ENCODE results near the gene JADE1.

JADE1 gene

GRCh38 chr4:128850252-128850651, 40.8 kb downstream of the JADE1 start:
- Histone ChIP-seq H4K5ac (ENCODE audit: low read length) (no peak overlapping the region), H3K9ac (ENCODE audit: low read length) (no peak overlapping the region), H3K4me1 (ENCODE audit: control insufficient read depth, low read depth, low read length) (no peaks in the 10 kb centered on the region), H3K23ac (ENCODE audit: low read length) (no peak overlapping the region), H3K4ac (ENCODE audit: low read depth, low read length) (no peak overlapping the region), H2BK120ac (ENCODE audit: low read depth, low read length) (no peak overlapping the region), H2BK5ac (ENCODE audit: low read length) (no peak overlapping the region), H3K4me3 (ENCODE audit: low read length) (no peak overlapping the region), H2AK5ac (ENCODE audit: low read length) (no peak overlapping the region), H3K27me3 (ENCODE audit: insufficient read depth, low read length, poor library complexity) (no peaks in the 10 kb centered on the region), H3K27ac (ENCODE audit: low read depth, low read length) (no peak overlapping the region), H3K56ac (ENCODE audit: low read length) (no peak overlapping the region), H3K79me1 (ENCODE audit: low read length) (peaks cover 8% of the 10 kb centered on the region), H2BK15ac (replicated peaks; ENCODE audit: low read depth) (no peak overlapping the region), H3K18ac (ENCODE audit: low read length) (no peak overlapping the region), H3K79me2 (ENCODE audit: control insufficient read depth, insufficient read depth, low read length) (peaks cover 9% of the 10 kb centered on the region), H3K36me3 (ENCODE audit: control insufficient read depth, insufficient read depth, low read length) (peaks cover 7% of the 10 kb centered on the region), H4K8ac (ENCODE audit: low read depth, low read length) (no peak overlapping the region), H3K4me2 (ENCODE audit: low read length) (no peak overlapping the region)
- no CpG with 5 or more reads among the region's 4 CpGs for WGBS (ENCODE audit: extremely low coverage, insufficient coverage, low lambda C conversion rate)
- DNase-seq: no peak

GRCh38 chr4:128853741-128854140, 44.2 kb downstream of the JADE1 start:
- H3K4ac ChIP-seq (ENCODE audit: low read depth, low read length): no peak overlapping the region
- H3K4me2 ChIP-seq (ENCODE audit: low read length): no peak overlapping the region
- peak; percentile 61 for DNase-seq
- H3K4me1 ChIP-seq (ENCODE audit: control insufficient read depth, low read depth, low read length): no peaks in the 10 kb centered on the region
- no peak overlapping the region for H3K4me3 ChIP-seq (ENCODE audit: low read length)
- H4K5ac ChIP-seq (ENCODE audit: low read length): no peak overlapping the region
- H2BK120ac ChIP-seq (ENCODE audit: low read depth, low read length): no peak overlapping the region
- no peaks in the 10 kb centered on the region for H3K27me3 ChIP-seq (ENCODE audit: insufficient read depth, low read length, poor library complexity)
- peaks cover 7% of the 10 kb centered on the region for H3K79me2 ChIP-seq (ENCODE audit: control insufficient read depth, insufficient read depth, low read length)
- no peak overlapping the region for H3K18ac ChIP-seq (ENCODE audit: low read length)
- no peak overlapping the region for H4K8ac ChIP-seq (ENCODE audit: low read depth, low read length)
- WGBS (ENCODE audit: extremely low coverage, insufficient coverage, low lambda C conversion rate): no CpG with 5 or more reads among the region's 5 CpGs
- no peak overlapping the region for H2AK5ac ChIP-seq (ENCODE audit: low read length)
- H3K27ac ChIP-seq (ENCODE audit: low read depth, low read length): no peak overlapping the region
- no peak overlapping the region for H2BK5ac ChIP-seq (ENCODE audit: low read length)
- H3K9ac ChIP-seq (ENCODE audit: low read length): no peak overlapping the region
- peaks cover 8% of the 10 kb centered on the region for H3K79me1 ChIP-seq (ENCODE audit: low read length)
- H3K23ac ChIP-seq (ENCODE audit: low read length): no peak overlapping the region
- H2BK15ac ChIP-seq (replicated peaks; ENCODE audit: low read depth): no peak overlapping the region
- peaks cover 17% of the 10 kb centered on the region for H3K36me3 ChIP-seq (ENCODE audit: control insufficient read depth, insufficient read depth, low read length)
- H3K56ac ChIP-seq (ENCODE audit: low read length): no peak overlapping the region

GRCh38 chr4:128854433-128854832, 44.9 kb downstream of the JADE1 start:
- H4K5ac ChIP-seq (ENCODE audit: low read length): no peak overlapping the region
- H4K8ac ChIP-seq (ENCODE audit: low read depth, low read length): no peak overlapping the region
- peaks cover 20% of the 10 kb centered on the region for H3K36me3 ChIP-seq (ENCODE audit: control insufficient read depth, insufficient read depth, low read length)
- no peak overlapping the region for H2BK15ac ChIP-seq (replicated peaks; ENCODE audit: low read depth)
- no peak overlapping the region for H3K56ac ChIP-seq (ENCODE audit: low read length)
- no peak overlapping the region for H2BK5ac ChIP-seq (ENCODE audit: low read length)
- H3K23ac ChIP-seq (ENCODE audit: low read length): no peak overlapping the region
- H3K27me3 ChIP-seq (ENCODE audit: insufficient read depth, low read length, poor library complexity): no peaks in the 10 kb centered on the region
- H3K9ac ChIP-seq (ENCODE audit: low read length): no peak overlapping the region
- no peak overlapping the region for H3K18ac ChIP-seq (ENCODE audit: low read length)
- no peak overlapping the region for H2AK5ac ChIP-seq (ENCODE audit: low read length)
- H2BK120ac ChIP-seq (ENCODE audit: low read depth, low read length): no peak overlapping the region
- peaks cover 11% of the 10 kb centered on the region for H3K79me2 ChIP-seq (ENCODE audit: control insufficient read depth, insufficient read depth, low read length)
- no peak overlapping the region for H3K27ac ChIP-seq (ENCODE audit: low read depth, low read length)
- WGBS (ENCODE audit: extremely low coverage, insufficient coverage, low lambda C conversion rate): no CpG with 5 or more reads among the region's 6 CpGs
- peaks cover 13% of the 10 kb centered on the region for H3K79me1 ChIP-seq (ENCODE audit: low read length)
- no peak overlapping the region for H3K4ac ChIP-seq (ENCODE audit: low read depth, low read length)
- H3K4me2 ChIP-seq (ENCODE audit: low read length): no peak overlapping the region
- H3K4me3 ChIP-seq (ENCODE audit: low read length): no peak overlapping the region
- H3K4me1 ChIP-seq (ENCODE audit: control insufficient read depth, low read depth, low read length): no peaks in the 10 kb centered on the region
- no peak for DNase-seq

GRCh38 chr4:128855621-128856020, 46.1 kb downstream of the JADE1 start:
- no peak overlapping the region for H3K27ac ChIP-seq (ENCODE audit: low read depth, low read length)
- no peak overlapping the region for H2BK120ac ChIP-seq (ENCODE audit: low read depth, low read length)
- H3K9ac ChIP-seq (ENCODE audit: low read length): no peak overlapping the region
- H3K4me2 ChIP-seq (ENCODE audit: low read length): no peak overlapping the region
- H3K4me1 ChIP-seq (ENCODE audit: control insufficient read depth, low read depth, low read length): no peaks in the 10 kb centered on the region
- no peak overlapping the region for H3K18ac ChIP-seq (ENCODE audit: low read length)
- no peak overlapping the region for H4K8ac ChIP-seq (ENCODE audit: low read depth, low read length)
- no peak overlapping the region for H2BK15ac ChIP-seq (replicated peaks; ENCODE audit: low read depth)
- WGBS (ENCODE audit: extremely low coverage, insufficient coverage, low lambda C conversion rate): no CpG with 5 or more reads among the region's 7 CpGs
- no peak for DNase-seq
- no peak overlapping the region for H2BK5ac ChIP-seq (ENCODE audit: low read length)
- H2AK5ac ChIP-seq (ENCODE audit: low read length): no peak overlapping the region
- no peaks in the 10 kb centered on the region for H3K27me3 ChIP-seq (ENCODE audit: insufficient read depth, low read length, poor library complexity)
- H3K79me1 ChIP-seq (ENCODE audit: low read length): peaks cover 13% of the 10 kb centered on the region
- no peak overlapping the region for H3K23ac ChIP-seq (ENCODE audit: low read length)
- H4K5ac ChIP-seq (ENCODE audit: low read length): no peak overlapping the region
- H3K4me3 ChIP-seq (ENCODE audit: low read length): no peak overlapping the region
- H3K36me3 ChIP-seq (ENCODE audit: control insufficient read depth, insufficient read depth, low read length): peaks cover 21% of the 10 kb centered on the region
- peaks cover 11% of the 10 kb centered on the region for H3K79me2 ChIP-seq (ENCODE audit: control insufficient read depth, insufficient read depth, low read length)
- no peak overlapping the region for H3K56ac ChIP-seq (ENCODE audit: low read length)
- no peak overlapping the region for H3K4ac ChIP-seq (ENCODE audit: low read depth, low read length)

DNA sequence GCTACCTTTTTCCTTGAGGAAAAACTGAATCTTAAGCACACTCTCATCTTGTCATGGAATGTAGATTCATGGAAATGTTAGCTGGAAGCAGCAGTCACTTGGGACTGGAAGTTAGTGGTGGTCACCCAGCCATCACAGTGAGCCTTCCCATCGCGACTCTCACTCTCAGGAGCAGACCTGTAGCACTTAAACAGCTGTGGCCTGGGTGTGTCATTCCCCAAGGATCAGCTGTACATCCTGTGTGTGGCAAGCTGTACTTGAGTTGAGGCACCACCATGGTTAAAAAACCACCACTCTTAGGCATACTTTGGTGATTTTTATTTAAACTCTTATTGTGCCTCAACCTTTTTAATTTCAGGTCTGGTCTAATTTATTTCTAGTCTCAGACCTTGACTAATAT, 46.7 kb downstream of the JADE1 start:
- no peak overlapping the region for H3K27ac ChIP-seq (ENCODE audit: low read depth, low read length)
- no peaks in the 10 kb centered on the region for H3K27me3 ChIP-seq (ENCODE audit: insufficient read depth, low read length, poor library complexity)
- WGBS (ENCODE audit: extremely low coverage, insufficient coverage, low lambda C conversion rate): no CpG with 5 or more reads among the region's 2 CpGs
- H4K5ac ChIP-seq (ENCODE audit: low read length): no peak overlapping the region
- no peak overlapping the region for H3K4me2 ChIP-seq (ENCODE audit: low read length)
- no peak overlapping the region for H3K4me3 ChIP-seq (ENCODE audit: low read length)
- no peak overlapping the region for H4K8ac ChIP-seq (ENCODE audit: low read depth, low read length)
- H2BK120ac ChIP-seq (ENCODE audit: low read depth, low read length): no peak overlapping the region
- no peak overlapping the region for H3K18ac ChIP-seq (ENCODE audit: low read length)
- H2BK5ac ChIP-seq (ENCODE audit: low read length): no peak overlapping the region
- peaks cover 21% of the 10 kb centered on the region for H3K36me3 ChIP-seq (ENCODE audit: control insufficient read depth, insufficient read depth, low read length)
- H3K79me2 ChIP-seq (ENCODE audit: control insufficient read depth, insufficient read depth, low read length): peaks cover 11% of the 10 kb centered on the region
- H3K4ac ChIP-seq (ENCODE audit: low read depth, low read length): no peak overlapping the region
- H2AK5ac ChIP-seq (ENCODE audit: low read length): no peak overlapping the region
- H2BK15ac ChIP-seq (replicated peaks; ENCODE audit: low read depth): no peak overlapping the region
- peaks cover 13% of the 10 kb centered on the region for H3K79me1 ChIP-seq (ENCODE audit: low read length)
- H3K56ac ChIP-seq (ENCODE audit: low read length): no peak overlapping the region
- no peak overlapping the region for H3K23ac ChIP-seq (ENCODE audit: low read length)
- no peak for DNase-seq
- H3K4me1 ChIP-seq (ENCODE audit: control insufficient read depth, low read depth, low read length): no peaks in the 10 kb centered on the region
- H3K9ac ChIP-seq (ENCODE audit: low read length): no peak overlapping the region

DNA sequence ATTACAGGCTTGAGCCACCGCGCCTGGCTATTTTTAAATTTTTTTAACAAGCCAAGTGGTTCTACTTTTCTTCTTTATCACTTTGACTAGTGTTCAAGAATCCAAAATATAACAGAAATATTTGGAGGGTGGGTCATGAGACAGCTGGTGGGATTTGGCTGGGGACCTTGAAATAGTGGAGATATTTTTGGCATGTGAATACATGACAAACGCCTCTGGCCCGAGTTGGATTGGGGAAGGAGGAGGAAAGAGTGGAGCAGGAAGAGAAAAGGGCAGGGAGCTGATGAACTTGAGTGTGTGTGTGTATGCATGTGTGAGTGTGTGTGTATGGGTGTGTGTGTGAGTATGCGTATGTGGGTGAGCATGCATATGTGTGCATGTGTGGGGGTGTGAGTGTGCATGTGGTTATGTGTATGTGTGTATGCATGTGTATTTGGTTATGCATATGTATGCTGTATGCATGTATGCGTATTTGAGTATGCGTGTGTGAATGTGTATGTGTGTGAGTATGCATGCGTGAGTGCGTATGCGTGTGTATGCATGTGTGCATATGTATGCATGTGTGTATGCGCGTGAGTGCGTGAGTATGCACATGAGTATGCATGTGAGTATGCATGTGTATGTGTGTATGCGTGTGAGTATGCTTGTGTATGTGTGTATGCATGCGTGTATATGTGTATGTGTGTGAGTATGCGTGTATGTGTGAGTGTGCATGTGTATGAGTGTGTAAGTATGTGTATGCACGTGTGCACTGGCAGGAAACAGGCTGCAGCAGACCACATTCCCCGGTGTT, 49.6 kb downstream of the JADE1 start:
- no peak overlapping the region for H3K18ac ChIP-seq (ENCODE audit: low read length)
- H3K27ac ChIP-seq (ENCODE audit: low read depth, low read length): no peak overlapping the region
- H2BK5ac ChIP-seq (ENCODE audit: low read length): no peak overlapping the region
- H2BK120ac ChIP-seq (ENCODE audit: low read depth, low read length): no peak overlapping the region
- peaks cover 11% of the 10 kb centered on the region for H3K79me1 ChIP-seq (ENCODE audit: low read length)
- no peak overlapping the region for H2BK15ac ChIP-seq (replicated peaks; ENCODE audit: low read depth)
- H3K56ac ChIP-seq (ENCODE audit: low read length): no peak overlapping the region
- H4K5ac ChIP-seq (ENCODE audit: low read length): no peak overlapping the region
- no peak overlapping the region for H3K4me3 ChIP-seq (ENCODE audit: low read length)
- no peak for DNase-seq
- H3K4me2 ChIP-seq (ENCODE audit: low read length): no peak overlapping the region
- H4K8ac ChIP-seq (ENCODE audit: low read depth, low read length): no peak overlapping the region
- H2AK5ac ChIP-seq (ENCODE audit: low read length): no peak overlapping the region
- no peaks in the 10 kb centered on the region for H3K4me1 ChIP-seq (ENCODE audit: control insufficient read depth, low read depth, low read length)
- H3K36me3 ChIP-seq (ENCODE audit: control insufficient read depth, insufficient read depth, low read length): peaks cover 20% of the 10 kb centered on the region
- H3K27me3 ChIP-seq (ENCODE audit: insufficient read depth, low read length, poor library complexity): no peaks in the 10 kb centered on the region
- peaks cover 9% of the 10 kb centered on the region for H3K79me2 ChIP-seq (ENCODE audit: control insufficient read depth, insufficient read depth, low read length)
- H3K9ac ChIP-seq (ENCODE audit: low read length): no peak overlapping the region
- 100% methylated on average over 5 of the region's 18 CpGs for WGBS (ENCODE audit: extremely low coverage, insufficient coverage, low lambda C conversion rate)
- H3K4ac ChIP-seq (ENCODE audit: low read depth, low read length): no peak overlapping the region
- H3K23ac ChIP-seq (ENCODE audit: low read length): no peak overlapping the region
